GM10266 (cell line): ENCODE data around the gene XXYLT1.

Experiments
- DNase-seq: peaks from one replicate; pipeline ENCODE4 v3.0.0; 2012; ENCODE audit errors: extremely low spot score
- TF ChIP-seq, protein P1 (sequence below): IDR thresholded peaks from 2 replicates; pipeline ENCODE4 v1.5.1; 2012; ENCODE audit warnings: mild to moderate bottlenecking, low read depth; ENCODE audit not compliant: control insufficient read depth, insufficient read depth; ENCODE audit errors: missing control alignments

Gene XXYLT1

DNA sequence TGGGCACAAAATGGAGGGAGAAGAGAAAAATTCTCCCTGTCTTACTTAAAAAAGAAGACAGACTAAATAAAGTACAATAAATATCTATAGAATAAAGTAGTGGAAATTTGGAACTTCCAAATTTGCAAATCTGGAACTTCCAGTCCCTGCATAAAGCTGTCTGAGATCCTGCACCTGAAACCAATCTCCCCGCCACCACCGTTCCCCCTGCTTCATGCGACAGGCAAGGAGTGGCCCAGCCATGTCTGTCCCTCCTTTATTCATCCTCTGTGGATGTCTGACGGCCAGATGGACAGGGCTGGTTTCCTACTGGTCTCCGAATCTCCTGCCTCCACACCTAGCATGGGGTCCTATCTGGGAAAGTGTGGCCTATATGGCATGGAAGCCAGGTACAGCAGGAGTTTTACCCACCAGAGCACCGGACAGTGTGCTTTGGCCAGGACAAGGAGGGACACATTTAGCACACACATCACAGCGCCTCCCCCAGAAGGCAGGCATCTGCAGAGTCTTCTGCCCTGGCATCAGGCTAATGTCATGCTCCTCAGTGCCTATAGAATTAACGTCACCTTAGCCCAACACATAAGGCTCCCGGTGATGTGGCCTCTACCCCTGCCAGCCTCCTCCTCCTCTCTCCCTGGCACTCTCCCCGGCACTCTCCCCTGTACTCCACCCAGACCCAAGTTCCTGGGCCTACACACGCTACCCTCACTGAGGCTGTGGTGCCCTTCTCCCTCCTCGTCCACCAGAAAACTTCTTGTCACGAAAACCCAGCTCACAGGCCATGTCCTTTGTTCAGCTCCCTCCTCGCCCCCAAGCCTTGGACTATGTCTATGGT lies 170.8 kb downstream of the XXYLT1 start:
- no peak for DNase-seq
- TF ChIP-seq, protein P1, sequence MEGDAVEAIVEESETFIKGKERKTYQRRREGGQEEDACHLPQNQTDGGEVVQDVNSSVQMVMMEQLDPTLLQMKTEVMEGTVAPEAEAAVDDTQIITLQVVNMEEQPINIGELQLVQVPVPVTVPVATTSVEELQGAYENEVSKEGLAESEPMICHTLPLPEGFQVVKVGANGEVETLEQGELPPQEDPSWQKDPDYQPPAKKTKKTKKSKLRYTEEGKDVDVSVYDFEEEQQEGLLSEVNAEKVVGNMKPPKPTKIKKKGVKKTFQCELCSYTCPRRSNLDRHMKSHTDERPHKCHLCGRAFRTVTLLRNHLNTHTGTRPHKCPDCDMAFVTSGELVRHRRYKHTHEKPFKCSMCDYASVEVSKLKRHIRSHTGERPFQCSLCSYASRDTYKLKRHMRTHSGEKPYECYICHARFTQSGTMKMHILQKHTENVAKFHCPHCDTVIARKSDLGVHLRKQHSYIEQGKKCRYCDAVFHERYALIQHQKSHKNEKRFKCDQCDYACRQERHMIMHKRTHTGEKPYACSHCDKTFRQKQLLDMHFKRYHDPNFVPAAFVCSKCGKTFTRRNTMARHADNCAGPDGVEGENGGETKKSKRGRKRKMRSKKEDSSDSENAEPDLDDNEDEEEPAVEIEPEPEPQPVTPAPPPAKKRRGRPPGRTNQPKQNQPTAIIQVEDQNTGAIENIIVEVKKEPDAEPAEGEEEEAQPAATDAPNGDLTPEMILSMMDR, result no peak

DNA sequence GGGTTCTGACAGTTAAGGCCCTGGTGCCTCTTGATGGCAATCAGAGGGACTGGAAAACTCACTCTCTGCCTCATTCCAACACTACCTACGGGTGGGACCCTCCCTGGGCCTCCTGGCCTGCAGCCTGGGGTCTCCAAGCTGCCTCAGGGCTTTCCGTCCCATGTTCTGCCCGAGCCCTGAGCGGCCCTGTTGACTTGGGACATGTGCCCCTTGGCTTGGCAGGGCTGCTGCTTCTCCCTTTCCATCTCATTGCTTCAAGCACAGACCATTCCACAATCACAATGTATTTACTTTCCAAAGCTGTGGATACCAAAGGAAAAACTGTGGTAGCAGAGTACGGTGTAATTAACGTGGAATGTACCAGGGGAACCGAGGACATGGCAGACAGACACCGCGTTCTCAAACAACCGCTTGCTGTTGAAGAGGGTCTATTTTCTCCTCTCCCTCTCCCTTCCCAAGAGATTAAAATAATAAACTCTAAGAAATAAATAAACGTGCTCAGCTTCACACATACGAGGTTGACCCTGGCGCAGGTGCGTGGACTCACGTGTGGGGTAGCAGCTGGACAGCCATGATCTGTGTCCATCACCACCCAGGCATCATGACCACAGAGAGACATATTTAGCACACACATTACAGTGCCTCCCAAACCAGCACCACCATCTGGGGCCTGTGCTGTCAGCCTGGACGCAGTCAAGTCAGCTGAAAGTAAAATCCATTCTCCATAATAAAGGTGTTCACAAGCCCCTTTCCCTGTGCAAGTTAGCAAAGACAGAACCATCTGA lies 172.0 kb downstream of the XXYLT1 start:
- DNase-seq, result no peak
- TF ChIP-seq, protein P1, result no peak

DNA sequence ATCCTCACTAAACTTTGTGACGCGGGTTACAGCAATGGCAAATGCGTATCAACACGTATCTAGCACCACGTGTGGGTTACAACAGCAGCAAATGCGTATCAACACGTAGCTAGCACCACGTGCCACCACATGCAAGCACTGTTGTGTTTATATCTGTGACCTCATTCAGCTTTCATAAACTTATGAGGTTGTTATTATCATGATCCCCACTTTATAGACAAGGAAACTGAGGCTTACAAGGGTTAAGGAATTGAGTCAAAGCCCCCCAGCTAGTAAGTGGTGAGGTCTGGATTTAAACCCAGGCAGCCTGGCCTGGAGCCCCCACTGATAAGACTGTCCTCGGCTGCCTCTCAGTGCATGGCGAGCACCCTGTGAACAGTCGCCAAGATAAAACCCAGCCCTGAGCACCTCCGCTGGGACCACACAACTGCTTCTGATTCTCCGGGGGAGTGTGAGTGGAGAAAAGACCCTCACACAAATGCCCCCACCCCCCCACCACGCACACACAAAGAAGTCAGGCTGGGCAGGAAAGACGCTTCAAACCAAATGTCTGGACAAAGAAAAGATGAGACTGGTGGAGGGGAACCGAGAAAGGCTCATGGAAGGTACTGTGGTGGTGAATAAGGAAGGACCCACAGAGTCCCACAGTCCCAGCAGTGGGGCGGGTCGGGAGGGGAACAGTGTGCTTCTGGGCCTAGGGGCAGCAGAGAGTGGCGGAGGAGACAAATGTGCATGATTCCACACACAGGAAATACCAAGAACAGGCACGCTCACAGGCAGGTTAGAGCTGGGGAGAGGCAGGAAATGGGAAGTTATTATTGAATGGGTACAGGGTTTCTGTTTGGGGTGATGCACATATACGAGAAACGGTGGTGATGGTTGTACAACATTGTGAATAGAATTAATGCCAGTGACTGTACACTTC lies 173.4 kb downstream of the XXYLT1 start:
- no peak for DNase-seq
- TF ChIP-seq, protein P1, result no peak

DNA sequence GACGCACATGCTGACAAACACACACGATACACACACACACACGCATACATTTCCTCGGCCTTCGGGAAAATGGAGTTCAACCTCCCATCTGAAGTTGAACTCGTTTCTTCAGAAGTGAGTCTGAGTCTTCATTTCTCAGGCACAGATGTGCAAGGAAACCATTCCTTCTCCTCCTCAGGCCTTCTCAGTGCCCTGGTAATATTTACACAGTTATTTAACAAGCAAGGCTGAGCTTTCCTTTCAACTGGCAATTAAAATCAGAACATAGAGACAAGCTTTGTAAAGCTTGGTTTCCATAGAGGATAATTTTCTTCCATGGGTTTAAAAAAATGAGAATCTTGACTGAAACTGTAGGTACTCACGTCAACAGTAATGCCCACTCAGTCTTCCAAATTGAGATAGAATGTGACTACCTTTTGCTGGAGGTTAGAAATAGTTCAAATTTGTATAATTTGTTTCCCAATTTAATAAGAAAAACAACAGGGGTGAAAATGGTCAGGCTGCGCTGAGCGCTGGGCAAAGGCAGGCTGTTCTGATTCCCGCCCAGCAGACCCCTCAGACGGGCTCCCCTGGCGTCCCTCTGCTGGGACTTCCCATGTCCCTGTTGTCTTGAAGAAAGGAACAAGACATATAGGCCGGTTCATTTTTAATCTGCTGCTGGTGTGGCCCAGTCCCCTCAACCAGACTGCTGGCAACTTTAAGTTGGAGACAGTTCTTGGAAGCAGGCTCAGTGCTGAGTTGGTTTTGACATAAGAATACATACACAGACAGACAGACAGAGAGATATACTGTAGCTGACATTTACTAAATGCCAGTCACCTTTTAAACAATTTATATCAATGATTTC lies 174.3 kb downstream of the XXYLT1 start:
- TF ChIP-seq, protein P1, result no peak
- DNase-seq, result no peak

DNA sequence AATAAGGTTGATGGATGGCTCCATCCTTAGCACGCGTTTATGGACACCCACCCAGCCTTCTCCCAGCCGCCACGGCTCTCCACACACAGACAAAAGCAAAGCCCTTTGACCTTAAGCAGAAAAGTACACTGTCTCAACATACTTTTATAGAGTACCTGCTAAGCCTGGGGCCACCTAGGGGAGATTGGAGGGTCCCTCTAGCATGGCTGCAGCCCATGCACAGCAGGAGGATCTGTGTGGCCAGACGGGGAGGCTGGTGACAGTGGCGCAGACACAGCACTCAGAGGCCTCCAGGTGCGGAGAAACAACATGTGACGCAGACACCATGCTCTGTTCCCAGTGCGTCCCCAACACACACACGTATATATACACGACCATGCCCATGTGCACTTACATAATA lies 174.9 kb downstream of the XXYLT1 start:
- no peak for DNase-seq
- TF ChIP-seq, protein P1, result no peak

DNA sequence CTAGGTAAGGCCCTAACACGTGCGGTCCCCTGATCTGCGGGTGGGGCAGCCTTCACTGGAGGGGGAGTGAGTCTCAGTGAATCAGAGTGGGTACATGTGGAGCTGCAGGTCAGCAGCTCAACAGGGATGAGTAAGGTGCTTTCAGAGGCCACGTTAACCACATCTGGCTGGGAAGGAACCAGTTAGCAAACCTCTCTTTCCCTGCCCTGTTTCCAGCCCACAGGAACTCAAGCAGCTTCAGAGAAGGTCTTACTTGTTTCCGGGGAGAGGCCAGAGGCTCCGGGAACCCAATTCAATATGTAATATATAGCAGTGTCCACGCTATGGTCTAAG lies 175.3 kb downstream of the XXYLT1 start:
- TF ChIP-seq, protein P1, result no peak
- DNase-seq, result no peak
